BJ (cell line): Measurements from ENCODE around the gene AFG1L. TPM values are rescaled to one million over a fixed set of nuclear protein-coding genes. Genes with fewer than 3 reads are reported as not detected.
"Not testable (repeated sequence)": the region's sequence is repeated elsewhere in the genome, so short reads cannot be mapped to it uniquely, and the experiment has no call there.

ENCODE experiments used
- CTCF ChIA-PET: fragments of 350-600 bp; formaldehyde crosslinking; extraction: SDS; loops from one replicate; lab custom pipeline; 2021; ENCODE audit warnings: antibody characterized with exemption, inconsistent platforms; lab: Yijun Ruan, JAX
- POLR2A ChIA-PET: fragments of 300-600 bp; sonication (Branson Sonifier 250); formaldehyde crosslinking; extraction: SDS; loops from one replicate; lab custom pipeline; 2021; ENCODE audit warnings: antibody characterized with exemption; lab: Charles Lee
- DNase-seq: peaks from one replicate; pipeline ENCODE4 v3.0.0-alpha.2; 2011; ENCODE audit warnings: low read depth
- H3K27me3 ChIP-seq: 2 replicates; pipeline ENCODE4 v1.6.0; 2011; ENCODE audit warnings: low read length; ENCODE audit not compliant: control insufficient read depth, insufficient read depth
- H3K36me3 ChIP-seq: 2 replicates; pipeline ENCODE4 v1.5.1; 2011; ENCODE audit warnings: low read length; ENCODE audit not compliant: control insufficient read depth, insufficient read depth
- H3K4me3 ChIP-seq: 2 replicates; pipeline ENCODE4 v1.5.1; 2011; ENCODE audit warnings: low read depth, mild to moderate bottlenecking, control low read depth, low read length
- CTCF ChIP-seq: IDR thresholded peaks from 2 replicates; pipeline ENCODE4 v1.5.1; 2011; ENCODE audit warnings: low read depth, mild to moderate bottlenecking, control low read depth, inconsistent platforms, low read length, moderate library complexity; ENCODE audit not compliant: insufficient read depth
- polyA plus RNA-seq: library from polyadenylated mRNA; depleted of rRNA; stranded (reverse); fragments of >200 nt; gene quantifications from 2 replicates; pipeline ENCODE4 v1.2.3, GENCODE V29; 2011

Gene AFG1L
- polyA plus RNA-seq, 1 experiment, result 1.7 TPM

- ChIA-PET POLR2A (no interaction called here), CTCF (no interaction called here)
- Histone ChIP-seq H3K36me3 (no peaks in the 10 kb centered on the region), H3K4me3 (no peak overlapping the region), H3K27me3 (no peaks in the 10 kb centered on the region)
- TF ChIP-seq CTCF, result no peak
- no peak for DNase-seq
These were observed 17.8 kb downstream of the AFG1L start for GRCh38 chr6:108312605-108313004.

DNA sequence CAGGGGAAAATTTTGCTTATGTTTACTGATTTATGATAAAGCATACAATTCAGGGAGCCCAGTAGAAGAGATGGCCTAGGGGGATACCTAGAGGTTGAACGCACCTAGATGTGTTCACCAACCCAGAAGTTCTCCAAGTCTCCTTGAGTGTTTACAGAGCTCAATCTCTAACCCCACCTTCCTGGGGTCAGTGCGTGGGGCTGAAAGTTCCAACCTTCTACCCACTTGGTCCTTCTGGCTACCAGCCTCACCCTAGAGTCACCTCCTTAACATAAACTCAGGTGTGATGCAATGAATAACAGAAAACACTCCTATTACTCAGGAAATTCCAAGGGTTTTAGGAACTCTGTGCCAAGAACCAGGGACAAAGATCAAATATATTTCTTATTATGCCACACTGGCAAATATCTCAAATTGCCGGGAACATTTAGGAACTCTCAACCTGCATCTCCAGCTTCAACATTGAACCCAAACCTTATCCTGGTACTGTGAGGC lies 26.4 kb downstream of the AFG1L start:
- CTCF ChIA-PET, result interaction anchor here (1.2 kb wide), 1 partner anchor 11 kb away, joined by 3 read pairs; no protein-coding TSS in a partner anchor
- Histone ChIP-seq H3K27me3 (no peaks in the 10 kb centered on the region), H3K4me3 (no peak overlapping the region), H3K36me3 (peaks cover 2% of the 10 kb centered on the region; the same call in 1 of the 2 replicates)
- POLR2A ChIA-PET, result no interaction called here
- no peak for DNase-seq
- no peak for TF ChIP-seq CTCF

GRCh38 chr6:108322728-108323127 lies 27.9 kb downstream of the AFG1L start:
- no peaks in the 10 kb centered on the region for H3K27me3 ChIP-seq
- POLR2A ChIA-PET, result no interaction called here
- CTCF ChIA-PET, result no interaction called here
- no peak for TF ChIP-seq CTCF
- no peak overlapping the region for H3K4me3 ChIP-seq
- no peak for DNase-seq
- peaks cover 2% of the 10 kb centered on the region; the same call in 1 of the 2 replicates for H3K36me3 ChIP-seq

- Histone ChIP-seq H3K4me3 (no peak overlapping the region), H3K27me3 (no peaks in the 10 kb centered on the region), H3K36me3 (peaks cover 2% of the 10 kb centered on the region; the same call in 1 of the 2 replicates)
- POLR2A ChIA-PET, result interaction anchor here (0.6 kb wide), 1 partner anchor 104 kb away, joined by 4 read pairs; no protein-coding TSS in a partner anchor
- CTCF ChIA-PET, result interaction anchor here (0.8 kb wide), 1 partner anchor 27 kb away, joined by 3 read pairs; no protein-coding TSS in a partner anchor
- DNase-seq, result no peak
- no peak for TF ChIP-seq CTCF
These were observed 29.0 kb downstream of the AFG1L start for GRCh38 chr6:108323710-108324466.

DNA sequence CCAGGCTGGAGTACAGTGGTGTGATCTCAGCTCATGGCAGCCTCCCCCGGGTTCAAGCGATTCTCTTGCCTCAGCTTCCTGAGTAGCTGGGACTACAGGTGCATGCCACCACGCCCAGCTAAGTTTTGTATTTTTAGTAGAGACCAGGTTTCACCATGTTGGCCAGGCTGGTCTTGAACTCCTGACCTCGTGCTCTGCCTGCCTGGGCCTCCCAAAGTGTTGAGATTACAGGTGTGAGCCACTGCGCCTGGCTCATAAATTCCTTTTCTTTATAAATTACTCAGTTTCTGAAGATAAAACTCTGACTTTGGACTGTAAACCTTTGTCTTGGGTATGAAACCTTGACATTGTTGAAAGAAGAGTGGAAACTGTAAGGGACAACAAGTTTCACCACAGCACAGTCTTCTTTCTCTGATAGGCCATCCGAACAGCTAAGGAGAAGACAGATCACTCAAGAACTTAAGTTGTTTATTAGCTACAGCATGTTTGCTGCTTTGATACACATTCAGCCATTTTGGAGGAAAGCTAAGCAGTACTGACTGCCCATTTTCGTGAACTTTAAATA lies 35.4 kb downstream of the AFG1L start:
- POLR2A ChIA-PET, DNase-seq, H3K36me3 ChIP-seq, H3K27me3 ChIP-seq, CTCF ChIA-PET, H3K4me3 ChIP-seq: not testable (repeated sequence)
